ENCODE data around the gene PSMC5.

- no peak for TF ChIP-seq CTCF (IDR thresholded peaks at IDR 0.05)
- no peak for TF ChIP-seq POLR2A (IDR thresholded peaks at IDR 0.05)
Measured at GRCh38 chr17:63835167-63835720, 8.0 kb downstream of the PSMC5 start.

All from breast epithelium (tissue), 3 donors.